ENCODE data around the gene ODF2. TPM values are rescaled to one million over a fixed set of nuclear protein-coding genes. Genes with fewer than 3 reads are reported as not detected.

The ODF2 gene
- total and polyA plus RNA-seq, 2 of the 13 experiments (the other 11 are each of a cell fraction or from before 2014, with no cell fraction given): 9.8 to 31.3 TPM

- ChIA-PET POLR2A (no interaction called here), CTCF (ENCODE audit: low intra/inter-chr PET ratio, low total read pairs) (no interaction called here)
- BruUV-seq (replicated peaks): no TSS peak
- WGBS (ENCODE audit: low lambda C conversion rate): 98% methylated on average over 10 of the region's 11 CpGs
- in situ Hi-C loops (cut with HindIII; ENCODE audit: extremely low pct_ligation_motif_present, low pct_unique_long_range_greater_than_20kb): no loop called here
- intact Hi-C loops (cut with micrococcal nuclease; ENCODE audit: unreplicated experiment): no loop called here
- peaks cover 17% of the 10 kb centered on the region for H3K4me1 ChIP-seq (ENCODE audit: insufficient read depth, low read length)
- no peak overlapping the region for H3K27ac ChIP-seq (ENCODE audit: extremely low read length, insufficient read depth, low read length)
- peaks cover 14 to 50% of the 10 kb centered on the region in 2 experiments for H3K36me3 ChIP-seq (replicated peaks in 1 of 2; ENCODE audit: control insufficient read depth in 1 of 2, insufficient read depth in 2 of 2, low read length in 2 of 2)
- H4K20me1 ChIP-seq (ENCODE audit: insufficient read depth, low read length): no peaks in the 10 kb centered on the region
- ATAC-seq (no peak), DNase-seq (ENCODE audit: low spot score) (no peak), FAIRE-seq (no peak)
- no peaks in the 10 kb centered on the region for H3K27me3 ChIP-seq (ENCODE audit: control insufficient read depth in 1 of 2, insufficient read depth in 2 of 2, low read length in 2 of 2)
- H2AFZ ChIP-seq (ENCODE audit: low read length): no peak overlapping the region
- H3K4me3 ChIP-seq (replicated peaks in 1 of 3; ENCODE audit: insufficient read depth in 1 of 3, low read depth in 2 of 3, low read length in 3 of 3): no peak overlapping the region
- H3K4me2 ChIP-seq (ENCODE audit: low read depth, low read length): no peak overlapping the region
- no peak for TF ChIP-seq ZNF24 (IDR thresholded peaks at IDR 0.05)
- no peak for TF ChIP-seq ZNF777 (CRISPR knock-in tag; IDR thresholded peaks at IDR 0.05)
- TF ChIP-seq ZNF788 (CRISPR knock-in tag; IDR thresholded peaks at IDR 0.05; ENCODE audit: borderline replicate concordance): no peak
- no peak for TF ChIP-seq MEF2D (CRISPR knock-in tag; IDR thresholded peaks at IDR 0.05)
- no peak for TF ChIP-seq PCBP1 (IDR thresholded peaks at IDR 0.05; ENCODE audit: borderline replicate concordance, low read depth, low read length)
- no peak for TF ChIP-seq ZBTB7A (CRISPR knock-in tag; IDR thresholded peaks at IDR 0.05)
- no peak for TF ChIP-seq ZNF598 (CRISPR knock-in tag; IDR thresholded peaks at IDR 0.05; ENCODE audit: borderline replicate concordance)
- TF ChIP-seq SAP130 (CRISPR knock-in tag; IDR thresholded peaks at IDR 0.05; ENCODE audit: low read depth): no peak
- no peak for TF ChIP-seq ZNF430 (CRISPR knock-in tag; IDR thresholded peaks at IDR 0.05)
- no peak for TF ChIP-seq HMG20A (CRISPR knock-in tag; IDR thresholded peaks at IDR 0.05; ENCODE audit: borderline replicate concordance)
- no peak for TF ChIP-seq ZNF816 (CRISPR knock-in tag; IDR thresholded peaks at IDR 0.05; ENCODE audit: borderline replicate concordance)
- TF ChIP-seq MTF2 (CRISPR knock-in tag; IDR thresholded peaks at IDR 0.05; ENCODE audit: borderline replicate concordance): no peak
- TF ChIP-seq ZNF563 (CRISPR knock-in tag; IDR thresholded peaks at IDR 0.05): no peak
- no peak for TF ChIP-seq ZNF121 (CRISPR knock-in tag; IDR thresholded peaks at IDR 0.05)
- H3K79me2 ChIP-seq (ENCODE audit: insufficient read depth, low read length): no peaks in the 10 kb centered on the region
- H3K9me3 ChIP-seq (ENCODE audit: low read length): no peaks in the 10 kb centered on the region
- no peak overlapping the region for H3K9ac ChIP-seq (ENCODE audit: insufficient read depth, low read depth, low read length)
Measured at GRCh38 chr9:128497824-128498610, 42.2 kb downstream of the ODF2 start.

Measured in HepG2 (cell line).